NCI-H1930 (cell line): ENCODE measurements around the gene DDX18.

Experiments
- DNase-seq, 2 experiments: peaks; one replicate each; lab custom pipeline; 2025; lab: John Stamatoyannopoulos, UW

Gene DDX18

DNA sequence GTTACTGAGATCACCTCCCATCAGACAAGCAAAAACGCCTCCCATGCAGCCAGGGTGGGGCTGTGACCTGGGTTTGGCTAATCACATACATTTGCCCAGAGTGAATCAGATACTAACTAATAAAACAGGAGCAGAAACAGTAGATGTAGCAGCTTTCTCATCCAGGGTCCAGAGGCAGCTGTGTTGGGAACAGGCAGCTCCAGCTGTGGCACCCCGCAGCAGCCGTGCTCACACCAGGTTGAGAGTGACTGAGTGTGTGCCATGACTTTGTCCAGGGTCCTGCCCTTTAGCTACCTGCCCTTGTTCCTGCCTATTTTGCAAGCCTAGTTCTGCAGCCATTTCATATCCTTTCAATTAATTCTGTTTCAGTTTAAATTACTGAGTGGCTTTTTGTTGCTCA lies 20.5 kb downstream of the DDX18 start:
- DNase-seq = no peak

DNA sequence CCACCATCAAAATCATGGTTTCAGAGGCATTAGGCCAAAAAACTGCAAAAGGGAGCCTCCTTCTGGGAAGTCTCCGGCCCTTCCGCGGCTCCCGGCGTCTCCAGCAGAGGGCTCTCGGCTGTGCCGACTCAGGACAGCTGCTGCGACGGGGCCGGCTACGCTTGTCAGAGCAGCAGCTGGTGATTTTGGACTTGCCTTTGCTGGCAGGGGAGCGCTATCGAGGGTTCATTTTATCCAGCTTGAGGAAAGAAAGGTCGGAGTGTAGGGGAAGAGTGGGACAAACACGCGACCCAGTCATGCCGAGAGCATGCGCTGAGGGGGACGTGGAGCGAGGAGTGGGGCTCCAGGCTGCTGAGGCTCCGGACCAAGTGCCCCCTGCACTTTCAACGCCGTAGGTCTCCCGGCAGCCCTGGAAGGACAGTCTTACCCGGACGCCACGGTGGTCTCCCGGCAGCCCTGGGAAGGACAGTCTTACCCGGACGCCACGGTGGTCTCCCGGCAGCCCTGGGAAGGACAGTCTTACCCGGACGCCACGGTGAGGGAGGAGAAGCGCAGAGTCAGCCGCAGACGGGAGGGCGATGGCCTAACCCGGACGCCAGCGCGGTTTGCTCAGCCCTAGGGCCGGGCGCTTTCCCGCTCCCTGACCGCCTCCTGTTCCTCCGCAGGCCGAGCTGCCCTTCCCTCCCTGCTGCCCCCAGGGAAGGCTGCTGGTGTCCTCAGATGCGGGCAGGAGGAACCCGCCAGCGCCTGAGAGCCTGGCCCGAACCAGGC lies 21.7 kb downstream of the DDX18 start:
- no peak for DNase-seq

DNA sequence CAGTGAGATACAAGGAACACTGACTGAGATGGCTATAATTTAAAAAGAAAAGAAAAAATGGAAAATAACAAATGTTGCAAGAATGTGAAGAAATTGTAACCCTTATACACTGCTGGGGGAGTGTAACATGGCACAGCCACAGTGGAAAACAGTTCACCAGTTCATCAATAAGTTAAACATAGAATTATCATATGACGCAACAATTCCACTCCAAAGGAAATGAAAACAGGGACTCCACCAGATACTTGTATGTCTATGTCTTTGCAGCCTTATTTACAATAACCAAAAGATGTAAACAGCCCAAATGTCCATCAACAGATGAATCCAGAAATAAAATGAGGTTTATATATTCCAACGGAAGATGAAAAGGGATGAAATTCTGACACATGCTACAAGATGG lies 30.8 kb downstream of the DDX18 start:
- no peak for DNase-seq

DNA sequence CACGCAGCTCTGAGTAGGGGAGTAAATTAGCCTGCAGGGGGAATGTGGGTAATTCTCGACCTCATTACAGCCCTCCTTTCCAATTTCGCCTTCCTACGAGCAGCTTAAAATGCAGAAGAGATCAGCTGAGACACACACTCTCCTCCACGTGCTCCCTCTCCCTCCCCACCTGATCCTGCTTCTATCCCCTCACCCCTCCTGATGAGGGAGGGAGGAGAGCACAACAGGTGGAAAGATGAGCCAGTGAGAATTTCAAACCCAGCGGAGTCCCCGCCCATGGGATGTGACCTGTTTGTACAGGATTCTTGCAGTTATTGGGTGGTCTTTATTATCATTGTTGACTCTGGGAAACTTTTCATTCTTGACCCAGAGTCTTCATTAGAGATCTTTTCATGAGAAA lies 35.5 kb downstream of the DDX18 start:
- no peak for DNase-seq

DNA sequence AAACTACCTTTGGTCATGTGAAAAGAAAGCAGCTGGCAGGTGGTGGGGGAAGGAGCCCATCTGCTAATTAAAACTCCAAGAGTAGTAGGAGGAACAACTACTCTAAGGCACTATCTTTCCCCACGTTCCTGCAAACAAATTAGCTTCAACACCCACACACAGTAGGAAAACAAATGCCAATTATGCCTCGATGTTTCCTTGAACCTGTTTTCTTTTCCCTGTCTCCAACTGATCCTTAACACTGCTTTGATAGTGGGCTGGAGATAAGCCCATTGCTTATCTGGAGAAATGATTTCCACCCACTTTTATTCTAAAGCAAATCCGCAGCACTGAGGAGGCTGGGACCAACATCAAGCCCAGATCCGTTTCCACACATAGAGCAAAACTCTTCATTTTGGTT lies 36.0 kb downstream of the DDX18 start:
- no peak for DNase-seq

DNA sequence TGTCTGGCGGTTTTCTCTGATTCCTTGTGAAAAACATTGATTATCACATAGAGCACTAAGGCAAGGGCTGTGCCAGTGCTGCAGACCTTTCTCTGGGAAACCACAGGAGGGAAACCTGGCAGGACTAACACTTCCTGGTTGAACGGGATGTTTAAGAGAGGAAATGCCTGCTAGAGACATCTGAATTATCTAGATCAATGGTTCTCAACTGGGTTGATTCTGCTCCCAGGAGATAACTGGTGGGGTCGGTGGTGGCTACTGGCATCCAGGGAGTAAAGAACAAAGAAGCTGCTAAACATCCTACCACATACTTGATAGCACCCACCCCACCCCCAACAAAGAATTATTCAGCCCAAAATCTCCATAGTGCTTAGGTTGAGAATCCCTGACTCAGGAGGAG lies 37.5 kb downstream of the DDX18 start:
- DNase-seq = no peak

DNA sequence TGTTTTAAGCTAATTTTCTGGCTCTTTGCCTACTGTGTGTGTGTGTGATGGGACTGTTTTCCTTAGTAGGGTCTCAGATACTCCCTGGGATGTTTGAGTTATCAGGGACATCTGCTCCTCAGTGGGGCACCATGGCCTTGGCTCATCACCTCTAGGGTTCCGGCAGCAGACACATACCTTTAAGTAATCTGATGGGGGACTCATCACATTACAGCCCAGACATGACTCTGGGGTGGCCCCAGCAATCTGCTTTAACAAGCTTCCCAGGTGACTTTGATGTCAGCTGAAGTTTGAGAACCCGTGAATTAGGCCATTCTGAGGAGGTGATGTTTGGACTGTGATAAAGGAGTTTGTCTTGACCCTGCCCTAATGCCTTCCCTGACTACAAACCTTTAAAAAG lies 38.8 kb downstream of the DDX18 start:
- DNase-seq = no peak

DNA sequence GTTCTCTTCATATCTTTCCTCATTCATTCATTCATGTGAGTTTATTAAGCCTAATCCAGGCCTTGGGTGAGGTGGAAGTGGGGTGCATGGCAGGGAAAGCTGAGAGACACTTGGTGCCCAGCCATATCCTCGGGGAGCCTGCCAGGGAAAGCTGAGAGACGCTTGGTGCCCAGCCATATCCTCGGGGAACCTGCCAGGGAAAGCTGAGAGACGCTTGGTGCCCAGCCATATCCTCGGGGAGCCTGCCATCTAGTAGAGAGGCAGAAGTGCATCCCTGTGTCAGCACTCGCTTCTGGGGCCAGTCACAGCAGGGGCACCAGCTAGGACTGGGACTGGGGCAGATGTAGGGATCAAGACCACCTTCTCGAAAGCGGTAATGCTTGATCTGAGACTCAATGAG lies 39.4 kb downstream of the DDX18 start:
- no peak for DNase-seq

DNA sequence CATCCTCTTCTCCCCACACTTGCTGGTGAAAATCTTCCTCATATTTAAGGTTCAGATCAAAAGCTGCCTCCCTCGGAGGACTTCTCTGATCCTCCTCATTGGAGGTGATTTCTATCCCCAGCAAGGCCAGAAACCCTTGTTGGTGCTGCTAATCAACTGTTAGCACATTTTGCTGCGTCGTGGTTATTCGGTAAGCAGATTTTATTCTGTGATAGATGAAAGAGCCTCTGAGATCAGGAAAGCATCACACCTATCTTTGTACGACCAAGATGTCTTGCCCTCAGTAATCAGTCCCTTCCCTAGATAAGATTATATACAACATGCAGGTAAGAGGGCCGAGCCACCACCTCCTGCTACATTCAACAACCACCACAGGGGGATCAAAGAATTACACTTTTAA lies 40.1 kb downstream of the DDX18 start:
- DNase-seq = no peak

DNA sequence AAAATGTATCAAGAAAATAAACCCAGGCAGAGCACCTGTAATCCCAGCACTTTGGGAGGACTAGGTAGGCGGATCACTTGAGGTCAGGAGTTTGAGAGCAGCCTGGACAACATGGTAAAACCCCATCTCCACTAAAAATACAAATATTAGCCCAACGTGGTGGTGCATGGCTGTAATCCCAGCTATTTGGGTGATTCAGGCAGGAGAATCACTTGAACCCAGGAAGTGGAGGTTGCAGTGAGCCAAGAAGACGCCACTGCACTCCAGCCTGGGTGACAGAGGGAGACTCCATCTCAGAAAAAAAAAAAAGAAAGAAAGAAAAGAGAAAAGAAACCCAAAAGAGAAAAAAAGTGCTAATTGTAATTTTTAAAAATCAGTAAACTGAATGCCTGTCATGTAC lies 41.4 kb downstream of the DDX18 start:
- no peak for DNase-seq

DNA sequence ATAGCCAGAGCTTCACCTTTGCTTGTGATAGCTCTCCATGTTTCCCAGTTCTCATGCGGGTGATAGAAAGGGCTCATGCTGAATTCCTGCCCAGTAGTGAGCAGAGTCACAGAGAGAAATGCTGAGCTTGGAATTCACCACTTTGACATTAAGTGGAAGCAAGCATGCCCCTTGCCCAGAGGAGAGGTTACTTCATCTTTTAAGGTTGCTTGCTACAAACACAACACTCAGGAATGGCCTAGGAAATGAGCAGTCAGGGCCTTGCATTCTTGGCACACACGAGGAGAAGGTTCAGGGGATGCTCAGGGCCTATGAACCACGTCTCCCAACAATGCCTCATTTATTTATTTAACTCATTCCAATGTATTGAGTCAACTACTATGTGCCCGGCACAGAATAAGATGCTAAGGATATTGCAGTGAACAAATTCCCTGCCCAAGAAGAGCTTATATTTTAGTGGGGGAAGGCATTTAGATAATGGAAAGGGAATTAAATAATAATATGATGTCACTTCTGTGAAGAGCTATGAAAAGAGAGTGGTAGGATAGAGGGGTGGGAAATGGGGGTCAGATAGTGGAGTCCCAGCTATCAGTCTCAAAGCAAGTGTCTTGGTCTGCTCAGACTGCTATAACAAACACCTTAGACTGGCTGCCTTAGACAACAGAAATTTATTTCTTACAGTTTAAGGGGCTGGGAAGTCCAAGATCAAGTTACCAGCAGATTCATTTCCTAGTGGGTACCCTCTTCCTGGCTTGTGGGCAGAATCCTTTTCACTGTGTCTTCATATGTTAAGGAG lies 42.1 kb downstream of the DDX18 start:
- no peak for DNase-seq

DNA sequence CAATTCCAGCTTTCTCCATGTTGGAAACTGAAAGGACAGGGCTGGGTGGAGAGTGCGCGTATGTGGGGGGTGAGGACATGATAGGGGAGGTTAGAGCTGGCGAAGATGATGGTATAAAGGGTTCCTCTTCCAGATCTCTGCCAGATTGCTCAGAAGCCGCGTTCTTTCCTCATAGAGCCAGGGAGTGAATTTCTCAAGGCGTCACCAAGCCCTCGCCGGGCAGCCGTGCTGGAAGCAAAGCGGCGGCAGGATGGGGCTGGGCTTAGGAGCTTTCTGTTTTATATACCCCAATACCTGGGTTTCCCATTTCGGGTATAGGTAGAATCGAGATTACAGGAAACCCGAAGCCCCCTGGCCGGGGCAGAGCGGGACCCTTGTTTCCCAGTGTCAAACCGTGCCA lies 43.8 kb downstream of the DDX18 start:
- DNase-seq = no peak

DNA sequence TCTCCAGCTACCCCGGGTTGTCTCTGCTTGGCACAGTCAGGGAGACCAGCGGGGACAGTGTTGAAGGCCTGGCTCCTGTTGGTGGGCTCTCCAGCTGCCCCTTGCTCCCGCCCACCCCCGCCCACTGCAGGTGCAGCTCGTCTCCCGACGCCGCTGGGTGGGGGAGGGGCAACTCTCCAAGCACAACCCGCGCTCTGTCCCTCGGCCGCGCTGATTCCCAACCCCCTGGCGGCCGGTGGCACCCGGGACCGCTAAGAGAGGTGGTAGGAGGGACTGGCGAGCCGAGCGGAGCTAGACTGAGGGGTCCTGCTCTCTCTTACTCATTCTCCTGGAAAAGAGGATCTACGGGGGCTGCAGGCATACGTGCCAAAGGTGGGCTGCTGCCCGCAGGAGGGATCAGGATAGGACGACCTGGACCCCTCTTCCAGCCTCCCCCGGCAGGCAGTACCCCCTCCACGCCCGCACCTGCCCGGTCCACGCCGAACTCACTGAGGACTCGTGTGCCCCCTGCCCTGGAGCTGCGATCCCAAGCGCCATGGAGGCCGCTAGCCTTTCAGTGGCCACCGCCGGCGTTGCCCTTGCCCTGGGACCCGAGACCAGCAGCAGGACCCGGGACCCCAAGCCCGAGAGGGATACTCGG lies 44.5 kb downstream of the DDX18 start:
- no peak for DNase-seq

DNA sequence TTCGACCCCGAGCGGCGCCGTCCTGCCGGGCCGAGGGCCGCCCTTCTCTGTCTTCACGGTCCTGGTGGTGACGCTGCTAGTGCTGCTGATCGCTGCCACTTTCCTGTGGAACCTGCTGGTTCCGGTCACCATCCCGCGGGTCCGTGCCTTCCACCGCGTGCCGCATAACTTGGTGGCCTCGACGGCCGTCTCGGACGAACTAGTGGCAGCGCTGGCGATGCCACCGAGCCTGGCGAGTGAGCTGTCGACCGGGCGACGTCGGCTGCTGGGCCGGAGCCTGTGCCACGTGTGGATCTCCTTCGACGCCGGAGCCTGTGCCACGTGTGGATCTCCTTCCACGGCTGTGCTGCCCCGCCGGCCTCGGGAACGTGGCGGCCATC lies 45.0 kb downstream of the DDX18 start:
- no peak for DNase-seq

DNA sequence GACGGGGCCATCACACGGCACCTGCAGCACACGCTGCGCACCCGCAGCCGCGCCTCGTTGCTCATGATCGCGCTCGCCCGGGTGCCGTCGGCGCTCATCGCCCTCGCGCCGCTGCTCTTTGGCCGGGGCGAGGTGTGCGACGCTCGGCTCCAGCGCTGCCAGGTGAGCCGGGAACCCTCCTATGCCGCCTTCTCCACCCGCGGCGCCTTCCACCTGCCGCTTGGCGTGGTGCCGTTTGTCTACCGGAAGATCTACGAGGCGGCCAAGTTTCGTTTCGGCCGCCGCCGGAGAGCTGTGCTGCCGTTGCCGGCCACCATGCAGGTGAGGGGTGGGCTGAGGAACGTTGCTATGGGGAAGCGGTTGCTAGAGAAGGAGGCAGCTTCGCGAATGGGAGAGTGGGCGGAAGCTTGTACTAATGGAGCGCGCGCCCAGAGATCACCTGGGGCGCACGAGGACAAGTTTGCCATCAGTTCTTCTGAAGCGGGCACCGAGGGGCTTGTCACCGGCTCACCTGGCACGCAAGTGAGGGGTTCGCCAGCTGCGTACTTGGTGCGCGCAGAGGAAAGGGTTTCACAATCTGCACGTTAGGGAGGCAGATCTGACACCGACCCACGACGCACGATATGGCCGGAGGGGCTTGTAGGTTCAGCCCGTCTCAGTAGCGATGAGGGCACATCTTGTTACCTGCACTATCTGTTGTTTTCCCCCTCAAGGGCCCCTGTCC lies 45.6 kb downstream of the DDX18 start:
- no peak for DNase-seq

DNA sequence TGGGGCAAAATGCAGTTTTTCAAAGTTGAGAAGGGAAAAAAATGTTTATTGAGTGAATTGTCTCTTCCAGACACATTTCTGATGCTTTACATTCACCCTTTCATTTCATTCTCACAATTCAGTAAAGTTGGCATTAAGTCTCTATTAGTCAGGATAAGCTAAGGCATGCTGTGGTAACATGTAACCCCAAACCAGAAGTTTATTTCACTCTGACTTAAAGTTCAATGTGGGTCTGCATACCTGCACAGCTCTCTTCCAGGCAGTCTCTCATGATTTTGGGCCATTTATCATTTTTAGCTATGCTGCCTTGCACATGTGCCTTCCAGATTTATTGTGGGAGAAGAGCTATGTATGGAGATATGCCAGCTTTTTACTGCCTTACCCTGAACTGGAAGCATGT lies 48.0 kb downstream of the DDX18 start:
- no peak for DNase-seq

DNA sequence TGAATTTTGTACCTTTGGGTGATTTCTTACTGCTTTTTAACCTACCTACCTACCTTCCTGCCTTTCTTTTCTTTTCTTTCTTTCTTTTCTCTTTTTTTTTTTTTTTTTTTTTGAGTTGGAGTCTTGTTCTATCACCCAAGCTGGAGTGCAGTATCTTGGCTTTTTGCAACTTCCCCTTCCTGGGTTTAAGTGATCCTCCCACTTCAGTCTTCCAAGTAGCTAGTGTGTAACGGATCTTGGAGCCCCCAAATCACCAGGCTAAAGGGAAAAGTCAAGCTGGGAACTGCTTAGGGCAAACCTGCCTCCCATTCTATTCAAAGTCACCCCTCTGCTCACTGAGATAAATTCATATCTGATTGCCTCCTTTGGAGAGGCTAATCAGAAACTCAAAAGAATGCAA lies 61.3 kb downstream of the DDX18 start:
- no peak for DNase-seq

DNA sequence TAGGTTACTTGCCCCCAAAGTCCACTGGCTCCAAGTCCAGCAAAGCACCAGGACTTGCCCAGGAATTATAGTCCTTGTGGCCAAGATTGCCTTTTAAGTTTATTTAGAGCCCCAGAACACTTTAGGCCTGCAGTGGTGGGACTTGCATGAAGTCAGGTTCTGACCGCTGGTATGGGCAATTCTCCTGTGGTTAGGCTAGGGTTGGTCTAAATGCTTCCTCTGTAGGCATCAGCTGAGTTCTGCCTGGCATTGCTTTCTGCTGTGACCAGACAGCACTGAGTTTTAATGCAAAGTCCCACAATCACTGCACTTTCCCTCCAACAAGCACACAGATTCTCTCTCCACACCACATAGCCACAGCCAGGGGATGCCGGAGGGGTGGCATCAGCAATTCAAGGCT lies 64.5 kb downstream of the DDX18 start:
- DNase-seq = no peak
